Natural killer cell (primary cell): ENCODE measurements around the gene CCDC71L. TPM values are rescaled to one million over a fixed set of nuclear protein-coding genes. Genes with fewer than 3 reads are reported as not detected.

Source experiments
- ATAC-seq, 3 donors: fragments of 150-1000 bp in 2 of 3; fragments of 200-7000 bp in 1 of 3; cut with Tn5 transposase; 1 replicate in 1 of 3; 2 replicates in 2 of 3; pipeline ENCODE4 v1.10.0; 2021; ENCODE audit warnings: mild to moderate bottlenecking in 2 of 3, moderate library complexity in 2 of 3
- DNase-seq, 2 donors: peaks; one replicate each; pipeline versions ENCODE4 v3.0.0 to v3.0.0-alpha.2; 2013 to 2021; ENCODE audit warnings: mixed read lengths in 1 of 2
- H3K27ac ChIP-seq: one replicate; pipeline ENCODE4 v1.5.1; 2013; ENCODE audit warnings: mild to moderate bottlenecking, low read length
- H3K27me3 ChIP-seq: one replicate; pipeline ENCODE4 v1.6.1; 2013; ENCODE audit warnings: low read length; ENCODE audit not compliant: control insufficient read depth, insufficient read depth
- H3K36me3 ChIP-seq: one replicate; pipeline ENCODE4 v1.6.1; 2013; ENCODE audit warnings: low read length; ENCODE audit not compliant: control insufficient read depth, insufficient read depth
- H3K4me1 ChIP-seq: one replicate; pipeline ENCODE4 v1.6.1; 2013; ENCODE audit warnings: low read length; ENCODE audit not compliant: control insufficient read depth, insufficient read depth
- H3K4me3 ChIP-seq: one replicate; pipeline ENCODE4 v1.5.1; 2013; ENCODE audit warnings: low read length
- H3K9me3 ChIP-seq: one replicate; pipeline ENCODE4 v1.6.1; 2013; ENCODE audit warnings: low read length; ENCODE audit not compliant: control insufficient read depth, insufficient read depth
- H3K27ac Mint-ChIP-seq, 2 donors: one replicate each; pipeline ENCODE4 v1.8.0; 2022; ENCODE audit warnings: mild to moderate bottlenecking in 2 of 2, mixed read lengths in 2 of 2, moderate library complexity in 1 of 2
- H3K27me3 Mint-ChIP-seq, 2 donors: one replicate each; pipeline ENCODE4 v1.8.0; 2022; ENCODE audit warnings: low read depth in 2 of 2, mixed read lengths in 2 of 2
- H3K36me3 Mint-ChIP-seq: one replicate; pipeline ENCODE4 v1.8.0; 2022; ENCODE audit warnings: mixed read lengths
- H3K4me1 Mint-ChIP-seq, 2 donors: one replicate each; pipeline ENCODE4 v1.8.0; 2022; ENCODE audit warnings: mixed read lengths in 2 of 2
- H3K4me3 Mint-ChIP-seq: one replicate; pipeline ENCODE4 v1.8.0; 2022; ENCODE audit warnings: mild to moderate bottlenecking, moderate library complexity, mixed read lengths
- H3K9me3 Mint-ChIP-seq, 2 donors: one replicate each; pipeline ENCODE4 v1.8.0; 2022; ENCODE audit warnings: mixed read lengths in 2 of 2
- WGBS: methylation state at CpG from one replicate; pipeline ENCODE4 v1.1.7; 2013; ENCODE audit warnings: missing lambda C conversion rate; ENCODE audit not compliant: insufficient coverage; 5-methylcytosine and 5-hydroxymethylcytosine counted together
- intact Hi-C: fragments of 100-400 bp; cut with micrococcal nuclease; formaldehyde crosslinking; loops from one replicate; pipeline ENCODE4 v1.14.2; 2022
- total RNA-seq, 4 donors: library from RNA; stranded (reverse); fragments of 120-200 nt in 1 of 4; gene quantifications; one replicate each; pipeline versions ENCODE4 v1.2.3 to v1.2.4, GENCODE V29; 2013 to 2022
- TF ChIP-seq, protein P1 (sequence below): fragments of 200-600 bp; IDR thresholded peaks from one replicate; pipeline ENCODE4 v1.8.0; 2022; ENCODE audit warnings: antibody characterized with exemption

CCDC71L gene
- total RNA-seq, 3 donors from 2014 or later (not counting 1 experiment from before 2014, with no cell fraction given): 13.9 to 26.5 (median 14.1) TPM

DNA sequence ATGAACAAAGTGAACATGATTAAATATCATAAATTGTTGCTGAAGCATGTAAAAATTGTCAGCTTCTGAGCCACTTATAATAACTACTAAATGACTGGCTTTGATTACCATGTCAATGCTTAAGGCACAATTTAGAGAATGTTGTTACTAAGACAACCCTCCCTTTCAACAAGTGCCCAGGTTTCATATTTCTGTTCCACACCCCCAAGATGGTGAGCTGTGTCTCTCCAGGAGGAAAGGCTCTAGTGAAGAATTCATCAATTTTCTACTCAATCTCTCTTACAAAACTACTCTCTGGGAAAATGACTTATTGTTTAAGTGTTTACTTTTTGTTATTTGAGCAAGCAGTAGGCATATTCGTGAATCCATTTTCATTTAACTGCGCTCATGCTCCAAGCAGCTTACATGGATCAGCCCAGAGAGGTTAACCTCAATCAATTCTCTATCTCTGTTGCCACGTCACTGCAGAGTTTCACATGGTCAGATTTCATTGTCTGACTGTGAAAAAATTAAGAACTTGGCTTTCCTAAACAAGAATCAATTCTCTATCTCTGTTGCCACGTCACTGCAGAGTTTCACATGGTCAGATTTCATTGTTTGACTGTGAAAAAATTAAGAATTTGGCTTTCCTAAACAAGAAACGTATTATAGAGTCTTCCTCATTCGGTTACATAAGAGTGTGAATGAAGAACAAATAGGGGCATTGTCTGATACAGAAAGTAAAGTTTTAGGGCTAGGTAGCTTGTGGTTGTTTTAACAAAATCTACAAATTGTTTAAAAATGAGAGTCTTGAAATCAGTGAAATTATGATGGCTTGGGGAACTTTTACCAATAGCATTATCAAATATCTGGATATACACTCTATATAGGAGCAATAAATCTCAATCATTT is 49.7 kb downstream of the CCDC71L start:
- Mint-ChIP-seq H3K36me3 (no peaks in the 10 kb centered on the region), H3K27ac (no peak overlapping the region), H3K9me3 (no peaks in the 10 kb centered on the region), H3K27me3 (peaks cover 5 to 8% of the 10 kb centered on the region in 2 donors), H3K4me3 (no peak overlapping the region), H3K4me1 (no peaks in the 10 kb centered on the region)
- 78% methylated on average over 6 of the region's 6 CpGs for WGBS
- intact Hi-C loops: no loop called here
- Histone ChIP-seq H3K27ac (no peak overlapping the region), H3K4me1 (no peaks in the 10 kb centered on the region), H3K36me3 (no peaks in the 10 kb centered on the region), H3K4me3 (no peak overlapping the region), H3K9me3 (no peaks in the 10 kb centered on the region), H3K27me3 (no peaks in the 10 kb centered on the region)
- TF ChIP-seq, protein P1, sequence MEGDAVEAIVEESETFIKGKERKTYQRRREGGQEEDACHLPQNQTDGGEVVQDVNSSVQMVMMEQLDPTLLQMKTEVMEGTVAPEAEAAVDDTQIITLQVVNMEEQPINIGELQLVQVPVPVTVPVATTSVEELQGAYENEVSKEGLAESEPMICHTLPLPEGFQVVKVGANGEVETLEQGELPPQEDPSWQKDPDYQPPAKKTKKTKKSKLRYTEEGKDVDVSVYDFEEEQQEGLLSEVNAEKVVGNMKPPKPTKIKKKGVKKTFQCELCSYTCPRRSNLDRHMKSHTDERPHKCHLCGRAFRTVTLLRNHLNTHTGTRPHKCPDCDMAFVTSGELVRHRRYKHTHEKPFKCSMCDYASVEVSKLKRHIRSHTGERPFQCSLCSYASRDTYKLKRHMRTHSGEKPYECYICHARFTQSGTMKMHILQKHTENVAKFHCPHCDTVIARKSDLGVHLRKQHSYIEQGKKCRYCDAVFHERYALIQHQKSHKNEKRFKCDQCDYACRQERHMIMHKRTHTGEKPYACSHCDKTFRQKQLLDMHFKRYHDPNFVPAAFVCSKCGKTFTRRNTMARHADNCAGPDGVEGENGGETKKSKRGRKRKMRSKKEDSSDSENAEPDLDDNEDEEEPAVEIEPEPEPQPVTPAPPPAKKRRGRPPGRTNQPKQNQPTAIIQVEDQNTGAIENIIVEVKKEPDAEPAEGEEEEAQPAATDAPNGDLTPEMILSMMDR: no peak
- ATAC-seq: no peak
- no peak for DNase-seq

DNA sequence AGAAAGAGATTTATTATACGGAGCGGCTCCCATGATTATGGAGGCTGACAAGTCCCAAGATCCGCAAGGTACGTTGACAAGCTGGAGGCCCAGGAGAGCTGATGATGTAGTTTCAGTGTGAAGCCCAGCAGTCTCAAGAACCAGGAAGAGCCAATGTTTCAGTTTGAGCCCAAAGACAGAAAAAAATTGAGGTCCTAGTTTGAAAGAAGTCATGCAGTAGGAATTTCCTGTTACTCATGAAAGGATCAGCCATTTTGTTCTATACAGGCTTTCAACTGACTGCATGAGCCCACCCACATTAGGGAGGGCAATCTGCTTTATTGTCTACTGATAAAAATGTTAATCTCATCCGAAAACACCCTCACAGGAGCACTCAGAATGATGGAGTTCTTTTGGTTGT is 51.5 kb downstream of the CCDC71L start:
- no peaks in the 10 kb centered on the region for H3K36me3 Mint-ChIP-seq
- Histone ChIP-seq H3K9me3 (no peaks in the 10 kb centered on the region), H3K4me3 (no peak overlapping the region), H3K36me3 (no peaks in the 10 kb centered on the region), H3K27me3 (no peaks in the 10 kb centered on the region), H3K27ac (no peak overlapping the region), H3K4me1 (no peaks in the 10 kb centered on the region)
- peaks cover 3% of the 10 kb centered on the region in 2 donors for H3K27me3 Mint-ChIP-seq
- intact Hi-C loops: no loop called here
- 98% methylated on average over 4 of the region's 5 CpGs for WGBS
- TF ChIP-seq, protein P1: no peak
- H3K27ac Mint-ChIP-seq: no peak overlapping the region
- DNase-seq (no peak), ATAC-seq (no peak)
- H3K4me1 Mint-ChIP-seq: no peaks in the 10 kb centered on the region
- no peak overlapping the region for H3K4me3 Mint-ChIP-seq
- H3K9me3 Mint-ChIP-seq: no peaks in the 10 kb centered on the region

DNA sequence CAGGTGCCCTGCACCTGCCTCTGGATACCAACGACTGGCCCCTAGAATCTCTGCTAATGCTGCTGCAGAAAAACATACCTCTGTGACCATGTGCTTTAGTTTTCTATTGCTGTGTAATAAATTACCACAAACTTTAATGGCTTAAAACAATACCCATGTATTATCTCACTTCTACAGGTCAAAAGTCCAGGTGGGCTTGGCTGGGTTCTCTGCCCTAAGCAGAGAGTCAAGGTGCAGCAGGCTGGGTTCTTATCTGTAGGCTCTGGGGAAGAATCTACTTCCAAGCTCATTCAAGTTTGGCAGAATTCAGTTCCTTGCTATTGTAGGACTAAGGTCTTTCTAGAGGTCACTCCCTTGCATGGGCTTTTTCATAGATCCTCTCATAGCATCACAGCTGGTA is 52.3 kb downstream of the CCDC71L start:
- WGBS: 84% methylated on average over 1 of the region's 1 CpG
- Mint-ChIP-seq H3K36me3 (no peaks in the 10 kb centered on the region), H3K27me3 (no peaks in the 10 kb centered on the region), H3K4me3 (no peak overlapping the region), H3K4me1 (no peaks in the 10 kb centered on the region), H3K9me3 (no peaks in the 10 kb centered on the region), H3K27ac (no peak overlapping the region)
- Histone ChIP-seq H3K9me3 (no peaks in the 10 kb centered on the region), H3K27me3 (no peaks in the 10 kb centered on the region), H3K27ac (no peak overlapping the region), H3K4me3 (no peak overlapping the region), H3K4me1 (no peaks in the 10 kb centered on the region), H3K36me3 (no peaks in the 10 kb centered on the region)
- intact Hi-C loops: no loop called here
- ATAC-seq (no peak), DNase-seq (no peak)
- TF ChIP-seq, protein P1: no peak

Other genes starting within 250 kb of the CCDC71L start
- gene PIK3CG, start 204.1 kb upstream of the CCDC71L start, total RNA-seq: 10 to 100 TPM; 64.9 to 83.3 (median 78.2) TPM